Measurements from ENCODE around the gene LPCAT1.
"Not testable (repeated sequence)": the region's sequence is repeated elsewhere in the genome, so short reads cannot be mapped to it uniquely, and the experiment has no call there.

The LPCAT1 gene

DNA sequence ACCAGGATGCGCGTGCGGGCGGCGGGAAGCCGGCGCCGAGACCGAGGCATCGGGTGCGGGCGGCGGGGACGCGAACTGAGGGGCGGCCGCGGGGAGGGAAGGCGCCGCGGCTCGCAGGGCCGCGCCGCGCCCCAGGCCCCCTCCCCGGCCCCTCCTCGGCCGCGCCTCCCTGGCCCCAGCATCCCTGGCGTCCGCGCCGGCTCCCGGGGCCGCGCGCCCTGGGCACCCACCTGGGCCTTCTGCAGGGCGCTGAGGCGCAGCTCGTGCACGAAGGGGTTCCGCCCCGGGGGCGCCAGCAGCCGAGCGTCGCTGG lies 324 bp downstream of the LPCAT1 start:
- no peak for FAIRE-seq
- TF ChIP-seq POLR2A (IDR thresholded peaks at IDR 0.05; ENCODE audit: low read depth, low read length) (no peak), POLR2AphosphoS5 (IDR thresholded peaks at IDR 0.05; ENCODE audit: low read depth, low read length) (no peak), TAF1 (IDR thresholded peaks at IDR 0.05; ENCODE audit: borderline replicate concordance, low read depth, low read length) (no peak)
- DNase-seq (ENCODE audit: insufficient read length), result no peak

- TF ChIP-seq TAF1 (IDR thresholded peaks at IDR 0.05; ENCODE audit: borderline replicate concordance, low read depth, low read length), result no peak
- TF ChIP-seq POLR2A (IDR thresholded peaks at IDR 0.05; ENCODE audit: low read depth, low read length), result no peak
- TF ChIP-seq POLR2AphosphoS5 (IDR thresholded peaks at IDR 0.05; ENCODE audit: low read depth, low read length), result no peak
- FAIRE-seq (no peak), DNase-seq (ENCODE audit: insufficient read length) (no peak)
Measured at GRCh38 chr5:1522601-1523479, 920 bp downstream of the LPCAT1 start.

- no peak for TF ChIP-seq POLR2AphosphoS5 (IDR thresholded peaks at IDR 0.05; ENCODE audit: low read depth, low read length)
- TF ChIP-seq TAF1 (IDR thresholded peaks at IDR 0.05; ENCODE audit: borderline replicate concordance, low read depth, low read length), result no peak
- TF ChIP-seq POLR2A (IDR thresholded peaks at IDR 0.05; ENCODE audit: low read depth, low read length), result no peak
- FAIRE-seq (no peak), DNase-seq (ENCODE audit: insufficient read length) (no peak)
Measured at GRCh38 chr5:1521671-1522600, 1.8 kb downstream of the LPCAT1 start.

DNA sequence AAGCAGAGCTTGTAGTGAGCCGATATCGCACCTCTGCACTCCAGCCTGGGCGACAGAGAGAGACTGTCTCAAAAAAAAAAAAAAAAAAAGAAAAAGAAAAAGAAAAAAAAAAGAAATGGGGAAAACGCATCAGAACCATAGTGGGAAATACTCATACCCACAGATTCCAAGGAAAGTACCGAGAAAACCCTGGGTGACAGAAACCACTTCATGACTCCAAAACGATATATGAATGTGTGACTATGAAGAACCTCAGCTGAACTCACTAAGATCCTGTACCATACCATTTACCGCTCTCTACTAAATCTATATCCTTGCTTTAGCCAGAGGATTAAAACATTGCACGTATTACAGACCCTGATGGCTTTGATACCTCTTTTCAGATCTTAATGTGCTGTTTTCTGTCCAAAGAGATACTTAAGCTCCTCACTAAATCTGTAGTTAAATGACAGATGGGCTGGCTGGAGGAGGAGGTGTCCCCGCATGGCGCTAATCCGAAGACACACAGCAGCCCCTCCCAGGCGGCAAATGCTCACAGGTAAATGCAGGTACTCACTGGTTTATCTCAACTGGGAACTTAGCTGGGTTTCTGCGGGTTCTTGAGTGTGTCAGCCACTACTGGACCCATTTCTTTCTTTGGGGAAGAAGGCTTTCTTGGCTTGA lies 2.8 kb downstream of the LPCAT1 start:
- DNase-seq (ENCODE audit: insufficient read length) (no peak), FAIRE-seq (no peak)
- no peak for TF ChIP-seq POLR2AphosphoS5 (IDR thresholded peaks at IDR 0.05; ENCODE audit: low read depth, low read length)
- TF ChIP-seq POLR2A (IDR thresholded peaks at IDR 0.05; ENCODE audit: low read depth, low read length), result no peak
- TF ChIP-seq TAF1 (IDR thresholded peaks at IDR 0.05; ENCODE audit: borderline replicate concordance, low read depth, low read length), result no peak

DNA sequence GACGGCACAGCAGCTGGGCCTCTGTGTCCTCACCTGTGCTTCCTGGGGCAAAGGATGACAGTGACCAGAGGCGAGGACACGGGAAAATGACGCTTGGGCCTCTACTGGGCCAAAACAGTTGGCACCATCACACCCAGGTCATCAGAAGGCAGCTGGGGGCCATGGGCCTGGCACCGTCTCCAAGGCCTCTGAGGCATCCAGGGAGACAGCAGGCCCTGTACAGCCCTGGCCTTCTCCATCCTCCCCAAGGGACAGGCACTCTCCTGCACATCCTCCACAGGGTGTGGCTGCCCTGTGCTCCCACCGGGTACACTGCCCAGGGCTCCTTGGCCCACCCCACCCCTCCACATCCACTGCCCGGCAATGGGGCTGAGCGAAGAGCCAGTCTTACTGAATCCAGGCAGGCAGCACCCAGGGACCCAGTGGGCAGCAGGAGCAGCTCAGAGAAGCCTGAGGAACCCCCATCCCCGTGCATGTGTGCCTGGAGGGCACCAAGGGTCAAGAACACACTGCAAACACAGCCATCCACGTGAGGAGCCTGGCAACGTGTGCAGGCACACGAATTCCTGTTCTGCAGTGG lies 4.0 kb downstream of the LPCAT1 start:
- DNase-seq (ENCODE audit: insufficient read length), result no peak
- TF ChIP-seq POLR2A (IDR thresholded peaks at IDR 0.05; ENCODE audit: low read depth, low read length), result no peak
- no peak for TF ChIP-seq POLR2AphosphoS5 (IDR thresholded peaks at IDR 0.05; ENCODE audit: low read depth, low read length)
- TF ChIP-seq TAF1 (IDR thresholded peaks at IDR 0.05; ENCODE audit: borderline replicate concordance, low read depth, low read length), result no peak
- FAIRE-seq, result no peak

- FAIRE-seq, result no peak
- no peak for DNase-seq (ENCODE audit: insufficient read length)
- TF ChIP-seq POLR2A (IDR thresholded peaks at IDR 0.05; ENCODE audit: low read depth, low read length), result no peak
- TF ChIP-seq POLR2AphosphoS5 (IDR thresholded peaks at IDR 0.05; ENCODE audit: low read depth, low read length), result no peak
- no peak for TF ChIP-seq TAF1 (IDR thresholded peaks at IDR 0.05; ENCODE audit: borderline replicate concordance, low read depth, low read length)
Measured at GRCh38 chr5:1517838-1518237, 5.9 kb downstream of the LPCAT1 start.

DNA sequence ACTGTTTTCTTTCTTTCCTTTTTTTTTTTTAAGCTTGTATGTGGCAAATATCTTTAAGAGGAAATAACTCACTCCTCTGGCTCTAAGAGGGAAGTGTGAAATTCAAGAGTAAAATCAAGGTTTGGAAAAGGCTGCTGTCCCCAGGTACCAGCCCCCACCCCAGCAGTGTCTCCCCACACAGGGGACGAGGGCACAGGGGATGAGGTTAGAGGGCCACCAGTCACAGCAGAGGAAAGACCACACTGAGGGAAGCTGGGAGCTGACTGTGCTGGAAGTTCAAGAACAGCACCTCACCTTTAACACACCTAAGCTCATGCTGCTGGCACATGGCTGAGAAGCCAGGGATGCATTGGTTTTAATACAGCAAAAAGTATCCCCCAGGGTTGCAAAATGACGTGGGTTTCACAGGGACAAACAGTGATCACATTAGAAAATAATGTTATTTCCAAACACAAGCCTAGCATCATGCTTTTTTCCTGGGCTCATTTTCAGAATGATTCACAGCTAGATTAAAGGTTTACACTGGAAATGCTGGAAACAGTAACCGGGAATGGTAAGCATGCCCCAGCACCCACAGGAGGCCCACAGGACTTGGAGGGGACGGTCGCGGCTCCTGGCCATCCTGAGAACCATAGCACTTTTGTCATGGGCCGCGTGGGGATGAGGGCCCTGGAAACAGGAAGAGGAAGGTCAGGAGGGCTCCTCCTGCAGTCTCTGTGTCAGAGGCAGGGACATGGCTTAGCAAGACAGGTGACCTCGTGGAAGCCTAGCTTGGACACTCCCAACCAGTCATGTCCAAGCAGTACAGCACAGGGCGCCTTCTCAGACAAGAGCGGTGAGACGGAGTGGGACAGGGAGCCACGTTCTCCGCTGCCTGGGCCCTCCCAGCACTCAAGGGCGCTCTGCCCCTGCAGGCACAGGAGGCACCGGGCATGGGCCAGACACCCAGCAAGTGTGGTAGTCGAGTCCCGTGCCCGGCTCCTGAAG lies 6.9 kb downstream of the LPCAT1 start:
- no peak for TF ChIP-seq POLR2A (IDR thresholded peaks at IDR 0.05; ENCODE audit: low read depth, low read length)
- TF ChIP-seq POLR2AphosphoS5 (IDR thresholded peaks at IDR 0.05; ENCODE audit: low read depth, low read length), result no peak
- no peak for TF ChIP-seq TAF1 (IDR thresholded peaks at IDR 0.05; ENCODE audit: borderline replicate concordance, low read depth, low read length)
- DNase-seq (ENCODE audit: insufficient read length) (no peak), FAIRE-seq (no peak)

- FAIRE-seq (no peak), DNase-seq (ENCODE audit: insufficient read length) (no peak)
- no peak for TF ChIP-seq POLR2AphosphoS5 (IDR thresholded peaks at IDR 0.05; ENCODE audit: low read depth, low read length)
- TF ChIP-seq TAF1 (IDR thresholded peaks at IDR 0.05; ENCODE audit: borderline replicate concordance, low read depth, low read length), result no peak
- TF ChIP-seq POLR2A (IDR thresholded peaks at IDR 0.05; ENCODE audit: low read depth, low read length), result no peak
Measured at GRCh38 chr5:1515921-1516571, 7.7 kb downstream of the LPCAT1 start.

- no peak for TF ChIP-seq POLR2AphosphoS5 (IDR thresholded peaks at IDR 0.05; ENCODE audit: low read depth, low read length)
- TF ChIP-seq POLR2A (IDR thresholded peaks at IDR 0.05; ENCODE audit: low read depth, low read length), result no peak
- TF ChIP-seq TAF1 (IDR thresholded peaks at IDR 0.05; ENCODE audit: borderline replicate concordance, low read depth, low read length), result no peak
- FAIRE-seq (no peak), DNase-seq (ENCODE audit: insufficient read length) (no peak)
Measured at GRCh38 chr5:1515311-1515920, 8.3 kb downstream of the LPCAT1 start.

DNA sequence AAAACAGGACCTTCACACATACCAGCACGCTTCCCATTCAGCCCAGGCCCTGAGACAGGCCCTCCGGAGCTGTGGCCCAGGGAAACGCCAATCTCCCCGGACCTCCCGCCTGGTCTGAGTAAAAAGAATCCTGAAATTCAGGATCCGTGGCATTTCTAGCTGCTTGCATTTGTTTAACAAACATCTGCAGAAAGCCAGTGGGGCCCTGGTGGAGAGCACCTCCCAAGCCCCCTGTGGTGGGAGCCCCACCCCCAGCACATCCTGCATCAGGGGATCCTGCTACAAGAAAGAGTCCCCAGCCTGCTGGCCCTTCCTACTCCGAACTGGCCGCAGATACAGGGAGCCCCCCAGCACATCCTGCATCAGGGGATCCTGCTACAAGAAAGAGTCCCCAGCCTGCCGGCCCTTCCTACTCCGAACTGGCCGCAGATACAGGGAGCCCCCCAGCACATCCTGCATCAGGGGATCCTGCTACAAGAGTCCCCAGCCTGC lies 8.9 kb downstream of the LPCAT1 start:
- FAIRE-seq; DNase-seq (ENCODE audit: insufficient read length): not testable (repeated sequence)
